GM18873 (cell line): ENCODE measurements around the gene DNAH8.

Source experiments
- ATAC-seq: cut with Tn5 transposase; IDR thresholded peaks from one replicate; pipeline ENCODE4 v1.9.1; 2021; ENCODE audit warnings: mild to moderate bottlenecking, moderate library complexity, moderate number of reproducible peaks; ENCODE audit not compliant: unreplicated experiment, low FRiP score

DNAH8 gene

DNA sequence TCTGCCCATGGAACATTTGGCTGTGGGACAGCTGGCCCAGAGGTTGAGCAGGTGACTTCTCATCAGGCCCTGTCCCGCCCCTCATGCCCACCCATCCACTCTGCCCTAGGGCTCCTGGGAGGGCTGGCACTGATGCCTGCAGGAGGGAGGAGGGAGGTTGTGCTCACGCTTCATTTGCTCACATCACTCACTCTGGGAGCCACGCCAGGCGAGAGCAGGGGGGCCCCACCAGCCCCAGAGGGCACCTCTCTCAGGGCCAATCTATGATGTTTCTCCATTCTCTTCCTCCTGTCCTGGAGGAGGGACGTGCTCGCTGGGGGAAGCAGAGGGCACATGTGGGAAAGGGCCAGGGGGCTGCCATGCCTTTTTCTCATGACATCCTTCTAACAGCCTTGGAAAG is 322.6 kb downstream of the DNAH8 start:
- ATAC-seq = no peak

- ATAC-seq = no peak
These were observed 325.1 kb downstream of the DNAH8 start for GRCh38 chr6:39040080-39040673.

DNA sequence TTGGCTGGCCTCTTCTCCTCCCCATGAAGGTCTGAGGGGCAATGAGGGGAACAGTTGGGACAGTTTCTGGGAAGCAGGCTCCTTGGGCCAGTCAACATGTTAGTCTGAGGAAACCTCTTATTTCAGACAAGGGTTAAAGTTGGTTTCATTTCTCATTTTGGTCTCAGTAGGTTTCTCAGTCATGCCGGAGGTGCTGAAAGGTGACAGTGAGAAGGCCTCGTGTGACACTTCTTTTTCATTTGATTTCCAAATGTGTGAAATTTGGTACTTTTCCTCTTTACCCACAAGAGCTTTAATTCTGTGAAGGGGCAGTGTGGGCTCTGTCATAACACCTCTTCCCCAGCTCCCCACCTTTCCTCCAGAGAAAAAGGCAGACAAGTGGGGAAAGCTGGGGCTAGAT is 326.0 kb downstream of the DNAH8 start:
- ATAC-seq = no peak

- ATAC-seq = no peak
These were observed 328.7 kb downstream of the DNAH8 start for GRCh38 chr6:39043776-39044175.

GRCh38 chr6:39044181-39044580 is 329.1 kb downstream of the DNAH8 start:
- no peak for ATAC-seq

- no peak for ATAC-seq
These were observed 332.6 kb downstream of the DNAH8 start for GRCh38 chr6:39047434-39048327.

- ATAC-seq = no peak
These were observed 333.6 kb downstream of the DNAH8 start, which contains the start of gene GLP1R for GRCh38 chr6:39048481-39049399. Gene GLP1R, plus strand, starts transcription at chr6:39048781. Its CDS starts 60 bp downstream, at chr6:39048841.

DNA sequence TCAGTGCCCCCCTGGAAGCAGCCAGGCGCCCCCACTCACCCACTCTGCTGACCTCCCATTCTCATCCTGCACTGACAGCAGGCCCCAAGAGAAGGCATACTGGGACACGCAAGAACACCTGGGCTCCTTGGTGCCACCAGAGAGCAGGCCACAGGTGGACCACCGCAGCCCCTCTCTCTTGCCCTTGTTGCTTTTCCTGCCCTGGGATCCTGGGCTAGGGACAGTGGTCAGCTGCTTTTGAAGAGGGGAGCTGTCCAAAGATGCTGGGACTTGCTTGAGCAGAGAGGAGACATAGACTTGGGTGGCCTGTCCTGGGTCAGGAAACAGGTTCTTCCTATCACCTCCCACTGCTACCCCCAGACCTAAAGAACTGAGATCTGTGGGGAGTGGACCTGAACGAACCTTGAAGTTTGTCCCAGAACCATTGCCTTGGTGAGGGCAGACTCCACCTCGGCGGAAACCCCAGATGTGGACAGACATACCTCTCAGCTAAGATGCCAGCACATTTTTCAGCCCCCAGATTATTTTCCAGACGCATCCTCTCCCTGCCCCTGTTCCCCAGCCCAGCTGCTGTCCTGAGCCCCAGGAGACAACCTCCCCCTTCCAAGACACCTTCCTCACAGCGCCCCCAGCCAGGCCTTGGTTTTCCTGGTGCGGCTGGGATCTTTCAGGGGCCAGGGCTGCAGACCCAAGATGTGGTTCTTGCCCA is 334.6 kb downstream of the DNAH8 start:
- ATAC-seq = no peak

DNA sequence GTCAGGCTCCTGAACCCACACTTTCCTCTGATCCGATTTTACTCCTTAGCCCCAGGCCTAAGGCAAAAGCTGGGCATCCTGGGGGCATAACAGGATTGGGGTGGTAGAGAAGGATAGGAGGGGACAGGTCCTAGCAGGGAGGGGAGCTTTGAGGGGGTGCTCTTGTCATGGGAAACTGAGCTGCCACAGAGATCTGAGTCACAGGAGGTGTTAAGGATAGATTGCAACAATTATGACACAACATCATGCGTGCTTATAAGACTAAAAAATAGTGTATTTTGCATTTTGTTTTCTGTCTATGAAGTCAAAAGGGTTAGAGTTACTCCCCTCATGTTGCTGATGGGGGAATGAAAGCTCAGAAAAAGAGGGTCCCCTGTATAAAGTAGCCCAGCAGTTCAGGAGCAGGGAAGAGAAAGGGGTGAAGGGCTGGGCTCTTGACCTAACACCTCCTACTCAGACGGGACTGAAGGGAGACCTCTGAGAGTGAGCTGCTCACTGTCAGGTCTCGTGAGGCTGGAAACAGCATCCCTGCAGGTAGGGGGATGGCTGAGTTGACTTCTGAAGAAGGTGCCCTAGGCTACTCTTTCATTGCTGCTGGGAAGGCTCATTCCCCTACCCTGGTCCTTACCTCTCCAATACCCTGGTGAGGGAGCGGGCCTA is 335.5 kb downstream of the DNAH8 start:
- no peak for ATAC-seq

GRCh38 chr6:39051399-39052122 is 336.4 kb downstream of the DNAH8 start:
- no peak for ATAC-seq

- ATAC-seq = no peak
These were observed 338.0 kb downstream of the DNAH8 start for GRCh38 chr6:39053016-39053624.

DNA sequence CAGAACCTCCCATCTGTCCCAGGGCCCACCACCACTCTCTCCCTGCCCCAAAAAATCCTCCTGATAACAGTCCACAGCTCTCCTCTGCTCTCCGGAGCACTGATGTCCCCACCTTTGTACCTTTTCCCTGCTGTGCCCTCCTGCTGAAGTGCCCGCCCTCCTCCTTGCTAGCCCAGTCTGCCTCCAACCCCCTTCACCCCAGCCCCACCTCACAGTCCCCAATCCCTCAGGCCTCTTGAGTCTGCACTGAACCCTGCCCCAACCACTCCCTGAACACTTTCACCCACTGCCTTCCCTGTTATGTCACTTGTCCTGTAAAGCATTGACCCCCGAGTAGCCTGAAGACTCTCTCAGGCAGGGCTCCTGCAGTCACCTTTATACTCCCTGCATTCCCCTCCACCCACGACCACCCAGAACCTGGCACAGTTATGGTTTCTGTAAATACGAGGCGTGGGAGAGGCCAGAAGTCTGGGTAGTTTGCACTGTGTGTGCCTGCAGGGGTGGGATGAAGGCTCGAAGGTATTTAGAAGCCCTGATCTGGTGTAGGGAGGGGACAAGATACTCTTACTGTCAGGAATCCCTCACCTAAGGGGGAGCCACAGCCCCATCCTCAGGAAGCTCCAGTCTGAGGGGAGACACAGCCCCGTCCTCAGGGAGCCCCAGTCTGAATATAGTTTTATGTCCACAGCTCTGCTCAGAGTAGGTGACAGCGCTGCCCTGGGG is 338.9 kb downstream of the DNAH8 start:
- no peak for ATAC-seq

GRCh38 chr6:39054577-39055142 is 339.5 kb downstream of the DNAH8 start:
- ATAC-seq = no peak

DNA sequence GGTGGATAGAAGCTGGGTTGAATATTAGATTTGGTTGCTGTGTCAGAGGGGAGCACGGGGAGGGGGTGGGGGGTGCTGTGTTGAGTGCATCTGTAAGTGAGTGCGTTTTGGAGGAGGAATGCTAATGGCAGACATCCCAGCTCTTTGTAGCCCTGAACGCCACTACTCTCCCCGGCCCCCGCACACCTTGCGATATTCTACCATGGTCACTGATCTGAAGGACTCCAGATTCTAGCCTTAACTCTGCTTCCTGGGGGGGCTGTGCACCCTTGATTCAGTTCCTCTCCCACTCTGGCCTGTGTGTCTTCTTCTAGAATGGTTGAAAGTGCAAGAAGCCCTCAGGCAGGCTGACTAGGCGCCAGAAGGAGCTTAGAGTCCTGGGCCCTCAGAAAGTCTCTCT is 340.6 kb downstream of the DNAH8 start:
- no peak for ATAC-seq

DNA sequence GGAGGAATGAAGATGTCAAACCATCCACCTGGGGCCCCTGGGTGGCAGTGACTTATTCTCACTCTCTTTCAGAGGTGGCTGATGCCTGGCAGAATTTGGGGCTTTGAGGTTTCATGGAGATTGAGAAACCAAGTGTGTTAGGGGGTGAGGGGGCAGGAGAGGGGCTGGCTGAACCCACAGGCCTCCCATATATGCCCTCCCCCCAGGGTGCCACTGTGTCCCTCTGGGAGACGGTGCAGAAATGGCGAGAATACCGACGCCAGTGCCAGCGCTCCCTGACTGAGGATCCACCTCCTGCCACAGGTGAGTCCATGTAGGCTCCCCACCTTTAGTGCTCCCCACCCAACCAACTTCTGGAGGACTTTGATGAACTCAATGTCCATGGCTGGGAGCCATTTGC is 341.1 kb downstream of the DNAH8 start:
- no peak for ATAC-seq

- ATAC-seq = no peak
These were observed 341.6 kb downstream of the DNAH8 start for GRCh38 chr6:39056681-39057080.

- ATAC-seq = no peak
These were observed 342.4 kb downstream of the DNAH8 start for GRCh38 chr6:39057251-39058155.
